GM19467 (cell line): ENCODE measurements around the gene SLC4A1.

Experiments
- ATAC-seq: cut with Tn5 transposase; IDR thresholded peaks from one replicate; pipeline ENCODE4 v1.9.1; 2021; ENCODE audit warnings: mild to moderate bottlenecking, moderate library complexity; ENCODE audit not compliant: unreplicated experiment

The SLC4A1 gene

DNA sequence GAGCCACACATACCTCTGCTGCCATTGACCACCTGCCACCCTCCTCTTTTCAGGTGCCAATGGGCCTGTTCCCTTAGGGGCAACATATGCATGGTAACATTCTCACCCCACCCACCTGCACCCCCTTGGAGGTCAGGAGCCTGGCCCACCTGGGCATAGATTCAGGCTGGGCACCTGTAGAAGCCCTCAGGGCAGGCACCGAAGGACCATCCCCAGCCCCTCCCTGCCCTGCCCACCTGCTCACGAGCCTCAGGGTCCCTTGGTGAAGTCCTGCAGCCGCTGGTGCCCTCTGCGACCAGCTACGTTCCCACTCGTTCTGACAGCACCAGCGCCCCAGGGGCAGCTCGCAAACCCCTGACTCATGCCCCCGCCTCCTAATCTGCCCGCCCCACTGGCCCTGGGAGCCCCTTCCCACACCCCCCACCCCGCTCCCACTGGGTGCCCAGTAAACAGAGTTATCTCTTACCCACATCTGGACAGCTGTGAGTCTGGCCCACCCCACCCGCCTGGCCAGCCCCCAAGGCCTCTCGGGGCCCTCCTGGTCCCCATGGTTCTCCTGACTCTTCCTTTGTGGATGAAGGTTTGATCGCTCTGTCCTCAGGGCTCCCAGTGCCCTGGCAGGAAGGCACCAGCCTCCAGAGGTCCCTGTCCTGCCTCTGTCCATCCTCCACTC is at the start of gene SLC4A1:
Gene SLC4A1 (minus strand): TSS at position 318 of the 673 bp plus-strand sequence. CDS start 5,269 bp downstream, outside the sequence.
- no peak for ATAC-seq

DNA sequence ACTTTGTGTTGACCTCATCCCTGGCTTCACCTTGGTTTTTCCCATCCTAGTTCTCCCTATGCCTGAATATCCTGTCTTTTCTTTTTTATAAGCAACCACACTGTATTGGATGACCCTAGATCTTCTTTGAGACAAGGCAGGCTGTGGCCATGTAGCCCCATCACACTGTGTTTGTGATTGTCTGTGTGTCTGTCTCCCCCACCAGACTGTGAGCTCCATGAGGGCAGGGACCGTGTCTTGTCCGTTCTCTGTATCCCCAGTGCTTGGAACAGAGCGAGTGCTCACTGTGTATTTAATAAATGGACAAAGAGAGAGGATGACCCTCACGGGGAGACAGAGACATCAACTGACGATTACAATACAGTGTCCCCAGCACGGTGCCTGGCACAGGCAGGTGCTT is 49.6 kb upstream of the SLC4A1 start:
- ATAC-seq = no peak

GRCh38 chr17:44315760-44316731 is 48.1 kb upstream of the SLC4A1 start:
- no peak for ATAC-seq

GRCh38 chr17:44314869-44315661 is 47.1 kb upstream of the SLC4A1 start:
- no peak for ATAC-seq

DNA sequence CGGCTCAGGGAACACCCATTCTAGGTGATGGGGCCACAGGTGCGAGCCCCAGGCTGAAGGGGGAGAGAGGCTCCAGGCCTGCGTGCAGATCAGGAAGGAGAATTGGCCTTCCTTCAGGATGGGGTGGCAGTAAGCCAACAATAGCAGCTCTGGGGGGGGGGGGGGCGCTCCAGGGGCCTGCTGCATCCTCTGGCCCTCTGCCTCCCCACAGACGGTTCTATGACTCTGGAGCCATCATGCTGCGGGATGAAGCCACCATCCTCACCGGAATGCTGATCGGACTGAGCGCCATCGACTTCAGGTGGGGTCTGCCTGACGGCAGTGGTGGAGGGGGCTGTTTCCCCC is 46.6 kb upstream of the SLC4A1 start:
- no peak for ATAC-seq

GRCh38 chr17:44314031-44314430 is 46.1 kb upstream of the SLC4A1 start:
- ATAC-seq = no peak

- no peak for ATAC-seq
Measured at GRCh38 chr17:44312396-44313104, 44.6 kb upstream of the SLC4A1 start.

DNA sequence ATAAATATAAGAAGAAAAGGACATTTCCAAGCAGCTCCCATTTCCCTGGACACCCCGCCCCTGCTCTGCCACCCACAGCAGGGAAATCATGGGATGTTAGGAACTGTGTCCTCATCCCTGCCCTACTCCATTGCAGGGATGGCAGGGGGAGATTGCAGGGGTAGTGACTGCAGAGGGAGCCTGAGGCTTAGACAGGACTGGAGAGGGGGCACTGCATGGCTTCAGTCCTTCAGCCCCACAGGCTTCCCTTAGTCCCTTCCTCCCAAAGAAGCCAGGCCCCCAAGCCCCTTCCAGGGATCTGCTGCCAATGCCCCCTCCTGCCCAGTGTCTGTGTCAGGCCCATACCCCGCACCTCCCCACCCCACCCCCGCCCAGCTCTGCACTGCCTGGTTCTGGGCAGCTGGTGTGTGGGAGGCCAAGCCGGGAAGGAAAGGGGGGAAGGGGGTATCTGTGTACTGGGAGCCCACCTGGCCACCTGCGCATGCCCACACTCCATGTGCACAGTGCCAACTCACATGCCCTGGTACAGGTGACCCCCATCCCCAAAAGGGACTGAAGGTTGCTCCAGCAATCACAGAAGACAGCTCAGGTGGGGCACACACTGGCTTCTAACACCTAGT is 43.7 kb upstream of the SLC4A1 start:
- no peak for ATAC-seq

GRCh38 chr17:44310609-44311376 is 42.9 kb upstream of the SLC4A1 start:
- ATAC-seq = no peak

GRCh38 chr17:44310188-44310587 is 42.3 kb upstream of the SLC4A1 start:
- ATAC-seq = no peak

DNA sequence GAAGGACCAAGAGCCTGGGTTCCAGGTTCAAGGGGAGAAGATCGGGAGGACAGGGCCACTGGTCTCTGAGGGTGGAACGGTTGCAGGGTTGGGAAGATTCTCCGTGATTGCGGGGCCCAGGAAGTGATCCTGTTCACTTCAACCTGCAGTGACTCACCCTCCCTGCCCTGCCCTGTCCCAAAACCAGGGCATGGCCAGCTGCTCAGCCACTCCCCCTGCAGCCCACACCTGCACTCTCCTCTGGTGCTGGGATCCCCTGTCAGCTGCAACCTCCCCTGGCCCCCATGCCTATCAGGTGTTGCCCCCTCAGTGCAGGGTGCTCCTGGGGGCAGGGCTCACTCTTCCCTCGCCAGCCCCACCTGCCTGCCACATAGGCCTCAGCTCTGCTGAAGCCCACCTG is 41.5 kb upstream of the SLC4A1 start:
- no peak for ATAC-seq

DNA sequence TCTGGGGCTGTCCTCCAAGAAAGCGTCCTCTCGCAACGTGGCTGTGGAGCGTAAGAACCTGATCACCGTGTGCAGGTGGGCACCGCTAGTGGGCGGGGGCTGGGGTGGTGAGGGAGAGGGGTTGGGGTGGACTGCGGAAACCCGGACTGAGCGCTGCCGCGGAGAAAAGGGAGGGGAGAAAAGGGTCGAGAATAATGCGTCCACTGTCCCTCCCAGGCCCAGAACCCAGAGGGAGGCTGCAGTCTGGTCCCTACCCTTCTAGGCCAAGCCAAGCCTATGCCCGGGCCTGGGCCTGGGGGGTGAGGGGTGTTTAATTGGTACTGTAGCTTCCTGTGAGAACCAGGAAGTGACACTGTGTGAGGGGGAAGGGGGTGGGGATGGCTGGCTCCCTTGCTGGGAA is 40.9 kb upstream of the SLC4A1 start:
- no peak for ATAC-seq

DNA sequence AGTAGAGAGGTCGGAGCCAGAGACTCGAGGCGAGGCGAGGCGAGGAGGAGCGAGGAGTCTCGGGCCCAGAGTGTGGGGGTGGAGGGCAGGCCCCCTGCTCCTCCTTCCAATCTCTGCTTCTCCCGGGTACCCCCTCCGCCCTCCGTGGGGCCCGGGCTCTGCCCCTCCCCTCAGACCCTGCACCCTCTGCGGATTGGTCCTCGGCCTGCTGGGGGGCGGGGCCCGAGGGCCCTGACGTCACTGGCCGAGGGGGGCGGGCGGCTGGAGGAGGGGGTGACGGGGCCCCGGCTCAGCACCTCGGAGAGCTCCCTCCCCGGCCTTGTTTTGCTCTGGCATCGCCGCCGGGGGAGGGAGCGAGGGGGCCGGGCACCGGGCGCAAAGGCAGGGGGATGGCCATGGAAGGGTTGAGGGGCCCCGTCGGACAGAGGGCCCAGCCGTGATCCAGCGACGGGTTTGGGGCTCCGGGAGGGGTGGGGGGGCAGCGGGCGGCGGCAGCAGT is 40.4 kb upstream of the SLC4A1 start, which contains the start of gene RUNDC3A:
Gene RUNDC3A (plus strand): TSS at position 282 of the 499 bp plus-strand sequence. CDS start 232 bp downstream, outside the sequence.
- ATAC-seq = no peak

- no peak for ATAC-seq
Measured at GRCh38 chr17:44307387-44308186, 39.7 kb upstream of the SLC4A1 start.

- no peak for ATAC-seq
Measured at GRCh38 chr17:44304651-44305050, 36.7 kb upstream of the SLC4A1 start.

DNA sequence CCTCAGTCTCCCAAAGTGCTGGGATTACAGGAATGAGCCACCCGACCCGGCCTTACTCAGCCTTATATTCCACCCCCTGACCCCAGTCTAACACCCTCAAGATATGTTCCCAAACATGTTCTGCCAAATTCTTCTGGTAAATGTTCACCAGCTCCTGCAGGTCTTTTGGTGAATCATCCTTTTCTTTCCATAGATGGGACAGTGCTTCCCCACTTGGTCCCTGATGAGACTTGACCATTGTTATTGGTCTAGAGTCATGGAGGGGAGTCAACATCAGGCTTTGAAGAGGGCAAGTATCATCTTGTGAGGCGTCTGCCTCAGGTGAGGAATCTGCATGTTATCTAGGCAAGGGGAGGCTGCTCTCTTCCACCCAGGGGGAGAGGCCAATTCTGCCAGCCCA is 30.0 kb upstream of the SLC4A1 start:
- no peak for ATAC-seq

DNA sequence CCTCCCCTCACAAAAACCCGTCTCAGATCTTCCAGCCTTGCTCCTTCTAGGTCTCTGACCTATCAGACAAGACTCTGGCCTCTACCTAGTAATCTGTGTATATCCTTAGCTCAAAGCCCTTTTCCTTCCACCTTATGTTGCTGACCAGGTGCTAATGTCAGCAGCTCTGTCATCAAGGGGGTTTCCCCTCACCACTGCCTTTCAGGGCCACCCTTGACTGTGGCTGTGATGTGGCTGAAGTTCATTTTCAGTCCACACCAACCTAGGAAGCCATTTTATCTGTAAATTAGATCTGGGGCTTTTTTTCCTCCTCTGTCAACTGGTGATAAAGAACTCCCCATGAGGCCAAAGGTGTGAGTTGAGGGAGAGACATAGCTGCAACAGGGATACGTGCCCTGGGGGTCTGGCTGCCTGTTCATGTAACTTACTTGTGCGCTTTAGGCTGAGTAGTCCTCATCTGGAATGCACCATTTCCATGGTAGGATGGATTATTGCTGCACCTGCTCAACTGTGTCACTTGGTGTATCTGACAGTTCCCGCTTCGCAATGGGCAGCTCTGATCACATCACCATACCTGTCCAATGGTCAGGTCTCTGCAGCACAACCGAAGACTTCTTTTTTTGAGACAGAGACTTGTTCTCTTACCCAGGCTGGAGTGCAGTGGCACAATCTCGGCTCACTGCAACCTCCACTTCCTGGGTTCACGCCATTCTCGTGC is 25.7 kb upstream of the SLC4A1 start:
- ATAC-seq = no peak

DNA sequence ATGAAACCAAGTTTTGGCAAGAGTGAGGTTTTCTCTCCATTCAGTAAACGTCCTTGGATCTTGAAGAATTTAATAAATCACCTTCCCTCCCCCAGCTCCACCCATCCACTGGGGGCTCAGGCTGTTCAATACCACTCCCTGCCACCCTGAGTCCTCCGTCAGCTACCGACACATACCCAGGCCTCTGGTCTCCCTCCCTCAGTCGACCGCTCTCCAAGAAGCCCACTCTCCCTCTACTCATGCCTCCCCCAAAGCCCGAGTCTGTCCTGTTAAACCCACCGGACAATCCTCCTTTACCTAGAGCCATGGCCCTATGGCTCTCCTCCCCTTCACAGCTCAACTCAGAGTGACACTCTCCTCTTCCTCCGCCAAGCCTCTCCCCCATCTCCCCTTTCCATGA is 19.7 kb upstream of the SLC4A1 start:
- ATAC-seq = no peak
